ENCODE measurements around the gene ATP6V1E1. TPM values are rescaled to one million over a fixed set of nuclear protein-coding genes. Genes with fewer than 3 reads are reported as not detected.

Gene ATP6V1E1
- total RNA-seq, 1 experiment from 2014 or later, result 89.2 TPM

DNA sequence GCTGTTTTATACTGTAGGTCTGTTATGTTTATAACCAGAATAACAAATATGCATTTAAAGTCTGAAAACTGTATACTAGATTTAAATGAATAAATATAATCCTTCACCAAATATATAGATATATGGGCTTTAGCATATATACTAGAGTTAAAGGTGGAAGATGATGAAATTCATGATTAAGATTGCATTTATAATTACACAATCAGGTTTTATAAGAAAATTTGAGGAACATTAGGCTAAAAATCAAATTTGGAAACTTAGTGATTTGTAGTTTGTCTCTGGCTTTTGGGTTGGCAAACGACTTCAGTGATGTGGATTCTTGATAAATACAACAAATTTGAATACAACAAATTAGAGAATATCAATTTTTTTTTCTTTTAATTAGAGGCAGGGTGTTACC, 20.0 kb upstream of the ATP6V1E1 start:
- H3K4me3 Mint-ChIP-seq, result no peak overlapping the region
- Histone ChIP-seq H4K20me1 (ENCODE audit: control insufficient read depth, insufficient read depth, insufficient read length) (no peaks in the 10 kb centered on the region), H4K5ac (ENCODE audit: insufficient read length, low read depth, low read length) (no peak overlapping the region), H3K9ac (ENCODE audit: extremely low read depth, insufficient read length, low read length) (no peak overlapping the region), H2AFZ (ENCODE audit: low read length) (no peak overlapping the region), H3K18ac (ENCODE audit: insufficient read length, low read depth, low read length) (no peak overlapping the region), H3K23me2 (ENCODE audit: insufficient read length, low read depth, low read length, poor library complexity, severe bottlenecking) (no peaks in the 10 kb centered on the region), H2BK15ac (ENCODE audit: low read depth, low read length) (no peak overlapping the region), H3K4me1 (ENCODE audit: insufficient read depth, low read length) (no peaks in the 10 kb centered on the region), H3K27me3 (ENCODE audit: insufficient read depth, low read length) (no peaks in the 10 kb centered on the region), H3K79me1 (ENCODE audit: insufficient read depth, low read depth, low read length, poor library complexity, severe bottlenecking) (no peaks in the 10 kb centered on the region), H3K14ac (ENCODE audit: insufficient read depth, low read length) (no peak overlapping the region), H2BK12ac (ENCODE audit: insufficient read length, low read depth, low read length) (no peak overlapping the region), H3K9me3 (ENCODE audit: control insufficient read depth, low read depth, low read length) (no peaks in the 10 kb centered on the region), H2BK20ac (ENCODE audit: low read depth, low read length, poor library complexity, severe bottlenecking) (no peak overlapping the region), H4K91ac (ENCODE audit: insufficient read length, low read depth, low read length) (no peak overlapping the region), H4K8ac (replicated peaks; ENCODE audit: insufficient read length, low read depth, low read length) (no peak overlapping the region), H3K4me2 (ENCODE audit: insufficient read depth, insufficient read length, low read length) (no peak overlapping the region), H3K79me2 (ENCODE audit: insufficient read depth, low read length) (no peaks in the 10 kb centered on the region), H3T11ph (ENCODE audit: low read length) (no peak overlapping the region), H3K56ac (ENCODE audit: insufficient read length, low read depth, low read length) (no peak overlapping the region), H3K23ac (ENCODE audit: insufficient read length, low read depth, low read length) (no peak overlapping the region), H3K27ac (ENCODE audit: insufficient read length, low read depth, low read length) (no peak overlapping the region), H2AK5ac (ENCODE audit: insufficient read length, low read length) (no peak overlapping the region), H3K4ac (ENCODE audit: low read depth, low read length) (no peak overlapping the region), H2BK5ac (ENCODE audit: insufficient read length, low read length) (no peak overlapping the region), H2BK120ac (ENCODE audit: low read depth, low read length, poor library complexity, severe bottlenecking) (no peak overlapping the region)
- no peak for DNase-seq
- peaks cover 0 to 11% (median 6%) of the 10 kb centered on the region in 3 experiments; a peak in 4 of 7 replicates for H3K36me3 Mint-ChIP-seq (ENCODE audit: insufficient read depth in 1 of 3, low read depth in 3 of 3)
- H3K9me3 Mint-ChIP-seq, result no peaks in the 10 kb centered on the region
- TF ChIP-seq, protein P1, sequence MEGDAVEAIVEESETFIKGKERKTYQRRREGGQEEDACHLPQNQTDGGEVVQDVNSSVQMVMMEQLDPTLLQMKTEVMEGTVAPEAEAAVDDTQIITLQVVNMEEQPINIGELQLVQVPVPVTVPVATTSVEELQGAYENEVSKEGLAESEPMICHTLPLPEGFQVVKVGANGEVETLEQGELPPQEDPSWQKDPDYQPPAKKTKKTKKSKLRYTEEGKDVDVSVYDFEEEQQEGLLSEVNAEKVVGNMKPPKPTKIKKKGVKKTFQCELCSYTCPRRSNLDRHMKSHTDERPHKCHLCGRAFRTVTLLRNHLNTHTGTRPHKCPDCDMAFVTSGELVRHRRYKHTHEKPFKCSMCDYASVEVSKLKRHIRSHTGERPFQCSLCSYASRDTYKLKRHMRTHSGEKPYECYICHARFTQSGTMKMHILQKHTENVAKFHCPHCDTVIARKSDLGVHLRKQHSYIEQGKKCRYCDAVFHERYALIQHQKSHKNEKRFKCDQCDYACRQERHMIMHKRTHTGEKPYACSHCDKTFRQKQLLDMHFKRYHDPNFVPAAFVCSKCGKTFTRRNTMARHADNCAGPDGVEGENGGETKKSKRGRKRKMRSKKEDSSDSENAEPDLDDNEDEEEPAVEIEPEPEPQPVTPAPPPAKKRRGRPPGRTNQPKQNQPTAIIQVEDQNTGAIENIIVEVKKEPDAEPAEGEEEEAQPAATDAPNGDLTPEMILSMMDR (conservative IDR thresholded peaks at IDR 0.05), result no peak
- H3K4me1 Mint-ChIP-seq, result no peaks in the 10 kb centered on the region
- no peaks in the 10 kb centered on the region for H3K27me3 Mint-ChIP-seq (ENCODE audit: low read depth)
- WGBS (ENCODE audit: extremely low coverage, insufficient read length, low lambda C conversion rate), result no CpG with 5 or more reads among the region's 1 CpG
- H3K27ac Mint-ChIP-seq, result no peak overlapping the region
